ENCODE data around the gene CNTNAP5.

GRCh38 chr2:124894199-124894598 is 869.1 kb downstream of the CNTNAP5 start:
- no peak for TF ChIP-seq CTCF (IDR thresholded peaks at IDR 0.05)
- TF ChIP-seq POLR2AphosphoS5 (IDR thresholded peaks at IDR 0.05), result no peak
